Fibroblast of peridontal ligament (primary cell): ENCODE data around the gene IPCEF1.
A peak's percentile ranks its signal among the peaks of the same experiment; 100 is the strongest.
"Not testable (repeated sequence)": the region's sequence is repeated elsewhere in the genome, so short reads cannot be mapped to it uniquely, and the experiment has no call there.

Experiments used
- DNase-seq: peaks from one replicate; pipeline ENCODE4 v3.0.0-alpha.2; 2010; ENCODE audit errors: extremely low read depth

The IPCEF1 gene

GRCh38 chr6:154223296-154223695, 133.3 kb downstream of the IPCEF1 start:
- DNase-seq: no peak

GRCh38 chr6:154222716-154223115, 133.9 kb downstream of the IPCEF1 start:
- no peak for DNase-seq

GRCh38 chr6:154219250-154219649, 137.4 kb downstream of the IPCEF1 start:
- no peak for DNase-seq

DNA sequence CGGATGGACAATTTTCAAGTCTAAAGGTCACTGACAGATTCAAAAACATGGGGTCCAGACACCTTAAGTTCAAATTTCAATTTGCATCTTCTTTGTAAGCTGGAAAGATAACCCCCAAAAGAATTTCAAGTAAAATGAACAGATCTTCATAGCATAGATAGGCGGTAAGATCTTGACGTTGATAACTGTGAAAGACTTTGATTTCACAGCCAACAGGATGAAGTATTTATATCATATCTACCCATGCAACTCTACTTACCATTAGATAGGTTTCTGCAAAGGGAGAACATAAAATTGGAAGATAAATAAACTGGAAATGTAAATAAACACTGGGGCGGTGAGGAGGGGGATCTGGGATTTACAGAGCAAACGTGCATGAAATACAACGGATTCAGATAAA, 137.8 kb downstream of the IPCEF1 start:
- no peak for DNase-seq

DNA sequence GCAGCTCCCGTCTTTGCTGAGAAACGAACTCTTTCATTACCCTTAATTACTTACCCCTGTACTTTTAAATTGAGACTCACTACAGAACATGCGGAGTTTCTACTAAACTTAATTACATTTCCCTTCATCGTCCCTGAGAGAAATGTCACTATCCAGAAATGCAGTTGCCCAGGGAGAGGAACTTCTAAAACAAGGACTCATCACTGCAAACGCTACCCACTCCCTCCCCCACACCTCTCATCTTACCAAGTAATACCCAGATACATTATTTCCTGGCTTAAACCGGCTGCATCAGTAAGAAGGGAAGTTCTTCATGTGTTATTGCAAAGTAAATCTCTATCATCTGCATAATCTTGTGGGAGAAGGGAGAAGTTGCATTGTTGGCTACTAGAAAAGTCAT, 138.3 kb downstream of the IPCEF1 start:
- DNase-seq: no peak

GRCh38 chr6:154213782-154214181, 142.8 kb downstream of the IPCEF1 start:
- DNase-seq: no peak

DNA sequence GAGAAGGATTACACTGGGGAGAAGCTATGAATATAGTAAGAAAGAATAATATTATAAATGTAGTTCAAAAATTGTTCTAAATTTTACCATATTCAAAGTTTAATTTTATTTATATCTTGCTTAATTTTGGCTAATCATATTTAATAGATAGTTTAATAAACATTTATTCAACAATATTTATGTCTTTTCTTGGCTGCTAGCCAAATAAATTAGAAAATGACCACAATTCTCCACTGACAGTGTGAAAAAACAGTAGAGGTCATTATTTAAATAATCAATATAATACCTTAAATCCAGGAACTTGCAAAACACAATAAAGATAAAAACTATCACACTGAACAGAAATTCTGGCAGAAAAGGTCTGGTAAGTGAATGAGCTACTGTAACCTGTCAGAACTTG, 145.9 kb downstream of the IPCEF1 start:
- no peak for DNase-seq

- no peak for DNase-seq
Measured at GRCh38 chr6:154209555-154209954, 147.0 kb downstream of the IPCEF1 start.

DNA sequence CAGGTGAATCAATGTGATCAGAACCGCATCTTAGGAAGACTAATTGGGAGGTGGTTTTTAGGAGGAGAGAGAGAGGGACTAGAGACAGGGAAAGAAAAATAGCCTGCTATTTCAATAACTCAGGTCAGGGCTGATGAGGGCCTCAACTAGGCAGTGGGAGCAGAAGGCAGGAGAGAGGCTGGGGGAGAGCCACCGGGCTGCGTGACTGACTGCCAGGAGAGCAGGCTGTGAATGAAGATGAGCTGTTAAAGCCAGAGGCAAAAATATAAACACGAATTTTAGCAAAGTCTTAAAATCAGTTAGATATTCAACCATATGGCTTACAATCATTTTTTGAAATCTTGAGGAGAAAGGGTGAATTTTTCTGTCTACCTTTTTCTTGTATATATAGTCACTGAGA, 149.6 kb downstream of the IPCEF1 start:
- DNase-seq: no peak

DNA sequence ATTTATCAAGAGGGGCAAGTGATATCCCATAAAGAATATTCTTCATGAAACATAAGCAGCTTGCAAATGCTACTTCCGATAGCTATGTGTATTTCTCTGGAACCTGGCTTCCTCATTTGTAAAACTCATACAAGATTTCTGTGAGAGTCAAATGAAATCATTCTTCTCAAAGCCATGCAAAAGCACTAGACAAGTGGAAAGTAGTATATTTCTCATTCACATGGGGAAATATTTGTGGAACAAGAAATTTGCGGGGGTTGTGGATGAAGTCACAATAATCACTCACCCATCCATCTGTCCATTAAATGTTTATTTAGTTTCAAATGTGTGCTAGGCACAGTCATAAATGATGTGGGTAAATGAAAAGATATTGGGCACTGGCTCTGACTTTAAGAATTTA, 150.5 kb downstream of the IPCEF1 start:
- DNase-seq: no peak

GRCh38 chr6:154202958-154203357, 153.6 kb downstream of the IPCEF1 start:
- no peak for DNase-seq

GRCh38 chr6:154202339-154202738, 154.3 kb downstream of the IPCEF1 start:
- no peak for DNase-seq

DNA sequence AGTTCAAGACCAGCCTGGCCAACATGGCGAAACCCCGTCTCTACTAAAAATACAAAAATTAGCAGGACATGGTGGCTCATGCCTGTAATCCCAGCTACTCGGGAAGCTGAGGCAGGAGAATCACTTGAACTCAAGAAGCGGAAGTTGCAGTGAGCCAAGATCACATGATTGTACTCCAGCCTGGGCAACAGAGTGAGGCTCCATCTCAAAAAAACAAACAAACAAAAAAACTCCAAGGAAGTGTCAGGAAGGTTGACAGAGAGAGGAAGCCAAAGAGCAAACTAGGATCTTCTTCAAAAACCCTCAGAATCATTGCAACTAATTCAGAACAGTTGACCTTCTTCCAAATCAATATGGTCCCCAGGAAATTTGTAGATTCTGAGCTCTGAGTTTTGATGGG, 154.9 kb downstream of the IPCEF1 start:
- DNase-seq: not testable (repeated sequence)

- peak; percentile 97 for DNase-seq
Measured at GRCh38 chr6:154197196-154197860, 159.3 kb downstream of the IPCEF1 start.

DNA sequence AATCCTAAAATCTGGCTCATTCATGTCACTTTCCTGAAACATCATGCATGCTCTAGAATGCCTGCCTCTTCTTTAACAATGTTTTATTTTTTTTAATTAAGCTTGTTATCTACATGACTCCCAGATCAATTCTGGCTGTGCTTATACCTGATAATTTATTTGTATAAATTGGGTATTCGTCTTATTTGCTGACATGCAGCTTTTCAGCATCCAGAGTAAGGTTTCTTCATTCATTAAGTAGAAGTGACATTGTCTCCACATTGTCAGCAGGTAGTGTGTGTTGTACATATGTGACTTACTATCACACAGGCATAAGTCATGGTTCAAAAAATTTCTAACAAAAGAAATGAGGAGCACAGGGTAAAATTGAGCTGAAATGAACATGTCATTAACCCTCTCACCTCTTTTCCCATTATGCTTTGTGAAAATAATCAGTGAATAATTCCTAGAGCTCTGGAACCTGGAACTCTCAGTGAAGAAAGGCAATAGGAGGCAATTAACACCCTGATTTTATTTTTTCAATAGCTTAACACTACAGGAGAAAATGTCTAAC, 160.2 kb downstream of the IPCEF1 start:
- DNase-seq: no peak

DNA sequence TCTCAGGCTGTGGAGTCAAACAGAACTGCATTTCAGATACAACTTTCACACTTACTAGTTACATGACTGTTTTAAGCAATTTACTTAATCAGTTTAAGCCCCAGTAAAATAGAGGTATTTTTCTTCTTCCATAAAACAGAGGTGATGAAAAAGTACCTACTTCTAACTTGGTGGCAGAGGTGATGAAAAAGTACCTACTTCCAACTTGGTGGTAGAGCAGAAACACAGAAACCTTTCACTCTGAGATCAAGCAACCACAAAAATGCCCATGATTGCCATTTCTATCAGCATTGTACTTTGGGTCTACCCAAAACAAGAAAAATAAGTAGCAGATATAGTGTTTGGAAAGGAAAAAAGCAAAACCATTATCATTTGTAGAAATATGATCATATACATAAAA, 168.9 kb downstream of the IPCEF1 start:
- no peak for DNase-seq

DNA sequence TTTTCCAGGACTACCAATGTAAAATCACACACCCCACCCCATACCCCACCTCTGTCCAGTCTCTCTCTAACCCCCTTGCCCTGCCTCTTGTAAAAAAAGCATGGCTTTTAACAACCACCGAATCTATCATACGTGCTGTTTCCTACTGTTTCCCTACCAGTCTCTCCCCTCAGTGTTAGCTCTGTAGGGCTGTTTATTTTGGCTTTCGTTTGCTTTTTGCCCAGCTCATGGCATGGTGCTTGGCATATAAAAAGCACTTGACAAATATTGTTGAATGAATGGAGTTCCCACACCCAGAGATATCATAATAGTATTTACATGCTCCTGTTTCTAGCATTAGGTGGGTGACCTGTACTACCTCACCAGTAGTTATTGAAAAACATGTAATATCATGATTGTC, 169.4 kb downstream of the IPCEF1 start:
- DNase-seq: no peak

- no peak for DNase-seq
Measured at GRCh38 chr6:154179434-154179833, 177.2 kb downstream of the IPCEF1 start.

DNA sequence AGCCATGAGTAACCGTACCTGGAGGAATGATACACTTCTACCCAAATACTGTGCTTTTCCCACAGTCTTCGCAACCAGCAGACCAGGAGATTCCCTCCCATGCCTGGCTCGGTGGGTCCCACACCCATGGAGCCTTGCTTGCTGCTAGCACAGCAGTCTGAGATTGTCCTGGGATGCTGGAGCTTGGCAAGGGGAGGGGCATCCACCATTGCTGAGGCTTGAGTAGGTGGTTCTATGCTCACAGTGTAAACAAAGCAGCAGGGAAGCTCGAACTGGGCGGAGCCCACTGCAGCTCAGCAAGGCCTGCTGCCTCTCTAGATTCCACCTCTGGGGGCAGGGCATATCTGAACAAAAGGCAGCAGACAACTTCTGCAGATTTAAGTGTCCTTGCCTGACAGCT, 184.2 kb downstream of the IPCEF1 start:
- DNase-seq: not testable (repeated sequence)

- no peak for DNase-seq
Measured at GRCh38 chr6:154170106-154170505, 186.5 kb downstream of the IPCEF1 start.

DNA sequence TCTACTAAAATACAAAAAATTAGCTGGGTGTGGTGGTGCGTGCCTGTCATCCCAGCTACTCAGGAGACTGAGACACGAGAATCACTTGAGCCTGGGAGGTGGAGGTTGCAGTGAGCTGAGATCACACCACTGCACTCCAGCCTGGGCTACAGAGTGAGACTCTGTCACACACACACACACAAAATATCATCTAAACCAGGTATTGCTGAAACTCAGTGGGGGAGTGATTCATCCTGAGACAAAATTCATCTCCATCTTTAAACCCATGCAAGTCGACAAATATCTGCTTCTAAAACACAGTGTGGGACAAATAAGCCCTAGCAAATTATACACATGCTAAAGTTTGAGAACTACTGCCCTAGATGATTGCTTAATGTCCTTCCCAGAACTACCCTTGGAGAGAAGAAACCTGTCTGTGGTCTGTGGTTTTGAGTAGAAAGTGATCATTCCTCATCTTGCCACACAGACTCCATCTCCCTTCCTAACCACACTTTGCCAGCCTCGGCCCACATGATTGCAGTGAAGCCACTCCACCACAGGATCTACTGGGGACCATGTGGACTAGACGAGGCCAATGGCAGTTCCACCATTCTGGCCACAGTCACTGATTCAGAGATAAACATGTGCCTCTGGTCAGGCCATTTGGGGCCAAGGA, 187.3 kb downstream of the IPCEF1 start:
- peak; percentile 45 for DNase-seq

- DNase-seq: no peak
Measured at GRCh38 chr6:154167126-154167525, 189.5 kb downstream of the IPCEF1 start.

DNA sequence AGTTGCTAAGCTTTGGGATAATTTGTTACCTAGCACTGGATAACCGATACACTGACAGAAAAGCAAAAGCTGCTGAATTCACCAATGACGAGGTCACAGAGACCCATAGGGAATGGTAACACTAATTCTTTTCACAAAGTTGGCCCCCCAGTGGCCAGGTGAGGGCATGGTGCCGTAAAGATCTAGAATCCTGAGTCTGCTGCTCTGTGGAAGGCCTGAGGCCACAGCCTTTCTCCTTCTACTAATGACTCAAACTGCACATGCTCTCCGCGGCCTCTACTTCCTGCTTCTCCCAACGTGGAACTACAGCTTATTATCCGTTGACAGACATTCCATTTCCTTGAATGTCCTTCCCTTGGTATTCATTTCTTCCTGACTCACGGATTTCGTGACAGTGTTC, 190.5 kb downstream of the IPCEF1 start:
- DNase-seq: no peak
